Adrenal gland (tissue), 12 donors: ENCODE data around the gene GABARAP. TPM values are rescaled to one million over a fixed set of nuclear protein-coding genes. Genes with fewer than 3 reads are reported as not detected.
A peak's percentile ranks its signal among the peaks of the same experiment; 100 is the strongest.

ENCODE experiments used
- DNase-seq, 7 donors: peaks; one replicate each; pipeline ENCODE4 v3.0.0-alpha.2; 2019 to 2020
- H3K27ac ChIP-seq, 5 donors: fragments of 200-600 bp; sonication (generic) in 4 of 5; 1 replicate in 3 of 5; 2 replicates in 2 of 5; pipeline versions ENCODE4 v1.5.1 to v1.8.0; 2016 to 2020; ENCODE audit warnings: mild to moderate bottlenecking in 1 of 5
- H3K27me3 ChIP-seq: fragments of 200-600 bp; 2 replicates; pipeline ENCODE4 v1.8.0; 2021
- H3K36me3 ChIP-seq, 2 donors: fragments of 200-600 bp; replicated peaks in 1 of 2; 1 replicate in 1 of 2; 2 replicates in 1 of 2; pipeline versions ENCODE4 v1.5.1 to v1.8.0; 2018 to 2022
- H3K4me1 ChIP-seq, 2 donors: fragments of 200-600 bp; replicated peaks in 1 of 2; 1 replicate in 1 of 2; 2 replicates in 1 of 2; pipeline versions ENCODE4 v1.5.1 to v1.8.0; 2018 to 2021
- H3K4me3 ChIP-seq, 4 donors: fragments of 200-600 bp; sonication (generic) in 3 of 4; one replicate each; pipeline ENCODE4 v1.5.1; 2016 to 2018
- H3K9me3 ChIP-seq, 3 donors: fragments of 200-600 bp; sonication (generic) in 1 of 3; replicated peaks in 1 of 3; 1 replicate in 2 of 3; 2 replicates in 1 of 3; pipeline versions ENCODE4 v1.5.1 to v1.8.0; 2016 to 2021
- POLR2A ChIP-seq, 2 donors: fragments of 450-650 bp; IDR thresholded peaks; one replicate each; pipeline ENCODE4 v1.6.1; 2017; ENCODE audit warnings: antibody characterized with exemption in 2 of 2, mild to moderate bottlenecking in 2 of 2, moderate library complexity in 1 of 2
- WGBS, 4 donors: extraction: QIAGEN DNeasy Blood & Tissue Kit in 2 of 4; methylation state at CpG; one replicate each; pipeline versions ENCODE4 v1.1.5 to v1.1.7; 2013 to 2017; 5-methylcytosine and 5-hydroxymethylcytosine counted together
- intact Hi-C, 2 donors: fragments of 100-400 bp; cut with DNase I; formaldehyde crosslinking; loops; one replicate each; pipeline versions ENCODE4 v1.14.1 to v1.15.0; 2022 to 2023
- polyA plus RNA-seq, 3 donors: library from polyadenylated mRNA; stranded (reverse); fragments of 200-250 nt in 2 of 3; fragments of 350-450 nt in 1 of 3; fragmentation: Illumina TruSeq in 1 of 3; extraction: RNeasy Lipid Tissue Mini Kit (QIAGEN cat#74804) in 1 of 3; gene quantifications; one replicate each; pipeline ENCODE4 v1.2.3, GENCODE V29; 2013 to 2014
- total RNA-seq, 9 donors: library from RNA; depleted of rRNA in 4 of 9; stranded (reverse); fragments of >200 nt in 4 of 9; fragments of 120-200 nt in 1 of 9; fragmentation: NEBNext Ultra II Directional in 1 of 9; extraction: Animal tissue kit (Norgen Biotek cat#: 25700) in 1 of 9; gene quantifications; one replicate each; pipeline versions ENCODE4 v1.1.0 to v1.2.4, GENCODE V29; 2013 to 2023
- TF ChIP-seq, protein P1 (sequence below), 6 experiments: fragments of 450-650 bp in 4 of 6; fragments of 200-600 bp in 2 of 6; sonication (generic) in 1 of 6; IDR thresholded peaks; 1 replicate in 5 of 6; 2 replicates in 1 of 6; pipeline versions ENCODE4 v1.5.1 to v1.8.0; 2016 to 2021; ENCODE audit warnings: antibody characterized with exemption in 6 of 6, mild to moderate bottlenecking in 2 of 6, moderate library complexity in 1 of 6
- donor health status: healthy with polysubstance abuse.
- donor health status: Bipolar disorder and iron deficiency.
- donor health status: DM: yes; HTN: yes; CAD: no.
- donor health status: DM: no; HTN: no; CAD: no.
- donor health status: DM: no; HTN: no; CAD: no.
- donor health status: DM: yes; HTN: yes; CAD: no.

The GABARAP gene
- total and polyA plus RNA-seq, 12 donors = 195 to 1,285 (median 840) TPM

DNA sequence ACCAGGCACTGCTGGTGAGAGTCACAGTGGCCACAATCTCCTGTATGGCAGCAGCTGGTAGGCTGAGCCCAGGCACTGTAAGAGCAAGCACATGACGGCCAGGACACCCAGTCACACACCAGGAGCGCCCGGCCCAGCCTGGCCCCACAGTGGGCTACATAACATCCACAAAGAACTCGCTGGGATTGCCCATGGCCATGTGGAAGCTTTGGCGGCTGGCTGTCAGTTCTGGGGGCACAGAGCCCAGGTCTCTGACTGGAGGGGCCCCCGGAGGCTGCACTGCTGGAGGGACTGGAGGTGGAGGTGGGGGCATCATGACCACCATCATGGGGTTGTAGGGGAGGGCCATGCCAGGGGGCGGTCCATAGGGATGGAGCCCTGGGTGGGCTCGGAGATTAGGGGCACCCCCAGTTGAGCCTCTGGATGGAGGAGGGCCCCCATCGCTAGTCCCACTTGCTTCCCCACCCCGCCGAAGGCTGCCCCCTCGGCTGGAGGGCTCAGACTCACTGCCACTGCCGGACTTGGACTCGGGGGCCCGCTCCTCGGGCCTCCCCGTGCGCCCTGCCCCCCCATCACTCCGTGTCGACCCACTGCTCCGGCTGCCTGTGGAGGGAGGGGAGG is 16.4 kb downstream of the GABARAP start:
- TF ChIP-seq POLR2A (IDR thresholded peaks at IDR 0.05) = peak in 1 of 2 donors; percentile 12
- TF ChIP-seq, protein P1, sequence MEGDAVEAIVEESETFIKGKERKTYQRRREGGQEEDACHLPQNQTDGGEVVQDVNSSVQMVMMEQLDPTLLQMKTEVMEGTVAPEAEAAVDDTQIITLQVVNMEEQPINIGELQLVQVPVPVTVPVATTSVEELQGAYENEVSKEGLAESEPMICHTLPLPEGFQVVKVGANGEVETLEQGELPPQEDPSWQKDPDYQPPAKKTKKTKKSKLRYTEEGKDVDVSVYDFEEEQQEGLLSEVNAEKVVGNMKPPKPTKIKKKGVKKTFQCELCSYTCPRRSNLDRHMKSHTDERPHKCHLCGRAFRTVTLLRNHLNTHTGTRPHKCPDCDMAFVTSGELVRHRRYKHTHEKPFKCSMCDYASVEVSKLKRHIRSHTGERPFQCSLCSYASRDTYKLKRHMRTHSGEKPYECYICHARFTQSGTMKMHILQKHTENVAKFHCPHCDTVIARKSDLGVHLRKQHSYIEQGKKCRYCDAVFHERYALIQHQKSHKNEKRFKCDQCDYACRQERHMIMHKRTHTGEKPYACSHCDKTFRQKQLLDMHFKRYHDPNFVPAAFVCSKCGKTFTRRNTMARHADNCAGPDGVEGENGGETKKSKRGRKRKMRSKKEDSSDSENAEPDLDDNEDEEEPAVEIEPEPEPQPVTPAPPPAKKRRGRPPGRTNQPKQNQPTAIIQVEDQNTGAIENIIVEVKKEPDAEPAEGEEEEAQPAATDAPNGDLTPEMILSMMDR (IDR thresholded peaks at IDR 0.05) = no peak
- peak overlapping the region in 4 of 5 donors; percentile 16 to 59 (median 54) for H3K27ac ChIP-seq
- H3K4me1 ChIP-seq = peaks cover 22 to 38% of the 10 kb centered on the region in 2 donors
- no peaks in the 10 kb centered on the region for H3K9me3 ChIP-seq
- intact Hi-C loops = no loop called here
- 53 to 81% (median 76%) methylated on average over 4 to 21 of the region's 21 CpGs for WGBS, 4 donors
- DNase-seq = peak in 3 of 7 donors; percentile 60 to 69 (median 64)
- no peaks in the 10 kb centered on the region for H3K27me3 ChIP-seq
- H3K36me3 ChIP-seq = peaks cover 0 to 86% of the 10 kb centered on the region in 2 donors
- H3K4me3 ChIP-seq = no peak overlapping the region

DNA sequence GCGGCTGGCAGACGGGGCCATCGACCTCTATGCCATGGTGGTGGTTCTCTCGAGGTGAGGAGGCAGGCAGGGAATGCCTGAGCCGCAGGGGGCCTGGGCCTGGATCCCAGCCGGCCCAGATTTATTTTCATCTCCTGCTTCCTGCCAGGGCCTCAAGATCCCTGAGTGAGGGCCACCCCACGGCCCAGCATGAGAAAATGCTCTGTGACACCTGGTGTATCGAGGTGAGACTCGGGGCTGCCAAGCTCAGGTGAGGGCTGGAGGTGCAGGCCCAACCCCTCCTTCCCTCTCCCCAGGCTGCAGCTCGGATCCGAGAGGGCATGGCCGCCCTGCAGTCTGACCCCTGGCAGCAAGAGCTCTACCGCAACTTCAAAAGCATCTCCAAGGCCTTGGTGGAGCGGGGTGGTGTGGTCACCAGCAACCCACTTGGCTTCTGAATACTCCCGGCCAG is 17.6 kb downstream of the GABARAP start:
- peaks cover 0 to 77% of the 10 kb centered on the region in 2 donors for H3K36me3 ChIP-seq

DNA sequence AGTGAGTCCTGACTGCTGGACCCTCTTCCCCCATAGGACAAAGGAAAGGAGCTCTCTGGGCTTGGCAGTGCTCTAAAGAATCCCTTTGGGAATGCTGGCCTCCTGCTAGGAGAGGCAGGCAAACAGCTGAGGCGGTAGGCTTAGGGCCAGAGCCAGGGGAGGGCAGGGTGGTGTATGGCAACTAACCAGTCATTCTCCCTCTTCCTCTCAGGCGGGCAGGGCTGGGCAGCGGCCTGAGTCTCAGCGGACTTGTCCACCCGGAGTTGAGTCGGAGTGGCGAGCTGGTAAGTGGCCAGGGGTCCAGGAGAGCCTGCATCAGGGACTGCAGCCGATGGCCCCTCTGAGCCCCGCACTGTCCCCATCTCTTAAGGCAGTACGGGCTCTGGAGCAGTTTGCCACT is 18.1 kb downstream of the GABARAP start:
- H3K27ac ChIP-seq = peak overlapping the region in 4 of 5 donors; percentile 38 to 100 (median 44)
- peak in 4 of 7 donors; percentile 51 to 66 (median 61) for DNase-seq
- TF ChIP-seq, protein P1 (IDR thresholded peaks at IDR 0.05) = no peak
- peak in 1 of 2 donors; percentile 27 for TF ChIP-seq POLR2A (IDR thresholded peaks at IDR 0.05)
- H3K36me3 ChIP-seq = peaks cover 0 to 71% of the 10 kb centered on the region in 2 donors
- no peak overlapping the region for H3K4me3 ChIP-seq
- 32 to 55% (median 40%) methylated on average over 1 to 10 of the region's 10 CpGs for WGBS, 4 donors
- no peaks in the 10 kb centered on the region for H3K9me3 ChIP-seq
- intact Hi-C loops = no loop called here
- peaks cover 26 to 47% of the 10 kb centered on the region in 2 donors for H3K4me1 ChIP-seq
- no peaks in the 10 kb centered on the region for H3K27me3 ChIP-seq

More for the DNA sequence above, 17.6 kb downstream of the GABARAP start:
- 24 to 46% (median 43%) methylated on average over 10 to 15 of the region's 15 CpGs; no CpG with 5 or more reads in 1 of the 4 donors for WGBS, 4 donors
- Histone ChIP-seq H3K4me1 (peaks cover 26 to 43% of the 10 kb centered on the region in 2 donors), H3K27ac (peak overlapping the region in 4 of 5 donors; percentile 16 to 100 (median 58)), H3K4me3 (no peak overlapping the region), H3K27me3 (no peaks in the 10 kb centered on the region), H3K9me3 (no peaks in the 10 kb centered on the region)
- TF ChIP-seq POLR2A (IDR thresholded peaks at IDR 0.05) = no peak
- TF ChIP-seq, protein P1 (IDR thresholded peaks at IDR 0.05) = no peak
- DNase-seq = peak in 4 of 7 donors; percentile 55 to 68 (median 66)
- intact Hi-C loops = no loop called here

DNA sequence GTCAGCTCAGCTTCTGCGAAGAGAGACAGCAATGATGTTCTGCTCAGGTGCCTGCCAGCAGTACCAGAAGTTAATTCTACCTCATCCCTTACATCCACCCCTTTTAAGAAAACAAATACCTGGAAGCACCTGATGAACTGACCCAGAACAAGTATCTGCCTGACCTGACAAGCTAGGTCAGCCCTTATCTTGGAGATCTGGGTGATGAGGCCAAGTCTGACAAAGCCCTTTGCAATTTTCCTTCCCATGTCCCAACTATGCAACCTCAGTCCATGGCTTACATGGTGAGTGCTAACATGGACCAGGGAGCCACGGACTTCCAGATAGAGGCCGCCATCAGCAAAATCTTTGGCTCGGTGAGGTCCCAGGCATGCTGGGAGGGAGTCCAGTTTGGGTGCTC is 18.9 kb downstream of the GABARAP start:
- Histone ChIP-seq H3K27me3 (no peaks in the 10 kb centered on the region), H3K4me1 (peaks cover 26 to 54% of the 10 kb centered on the region in 2 donors), H3K4me3 (no peak overlapping the region), H3K36me3 (peaks cover 0 to 64% of the 10 kb centered on the region in 2 donors), H3K27ac (peak overlapping the region in 3 of 5 donors; percentile 38 to 100 (median 51)), H3K9me3 (no peaks in the 10 kb centered on the region)
- peak in 1 of 7 donors; percentile 48 for DNase-seq
- intact Hi-C loops = no loop called here
- WGBS, 4 donors = 67 to 73% (median 72%) methylated on average over 1 to 4 of the region's 4 CpGs
- no peak for TF ChIP-seq POLR2A (IDR thresholded peaks at IDR 0.05)
- TF ChIP-seq, protein P1 (IDR thresholded peaks at IDR 0.05) = no peak
